HL-60/S4 treated with retinoic acid at 250 ng/mL for 4 days and 3 days (cell line): ENCODE data around the gene GCFC2.
"Not testable (repeated sequence)": the region's sequence is repeated elsewhere in the genome, so short reads cannot be mapped to it uniquely, and the experiment has no call there.

Source experiments
- in situ Hi-C: fragments of 300-500 bp; cut with MboI; formaldehyde crosslinking; loops from 2 replicates; pipeline ENCODE4 v1.7.0; 2022; ENCODE audit warnings: low sequenced_read_pairs

GCFC2 gene

GRCh38 chr2:75683430-75683829 is 27.3 kb downstream of the GCFC2 start:
- in situ Hi-C loops, result not testable (repeated sequence)

DNA sequence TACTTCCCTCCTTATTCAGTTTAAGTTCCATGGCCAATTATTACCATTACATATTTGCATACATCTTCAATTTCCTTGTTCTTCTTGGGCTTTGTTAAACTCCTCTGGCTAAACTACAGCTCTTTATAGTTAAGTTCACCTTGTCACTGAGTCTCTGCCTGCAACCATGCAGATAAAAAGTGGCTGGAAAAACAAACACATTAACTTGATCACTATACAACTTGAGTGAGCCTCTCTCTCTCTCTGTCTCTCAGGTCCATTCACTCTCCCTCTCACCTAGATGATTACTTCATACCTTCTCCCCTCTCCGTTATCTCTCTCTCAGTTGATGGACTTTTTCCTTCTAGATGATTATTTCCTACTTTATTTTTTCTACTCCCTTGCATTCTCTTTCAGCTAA is 30.3 kb downstream of the GCFC2 start:
- in situ Hi-C loops, result no loop called here

DNA sequence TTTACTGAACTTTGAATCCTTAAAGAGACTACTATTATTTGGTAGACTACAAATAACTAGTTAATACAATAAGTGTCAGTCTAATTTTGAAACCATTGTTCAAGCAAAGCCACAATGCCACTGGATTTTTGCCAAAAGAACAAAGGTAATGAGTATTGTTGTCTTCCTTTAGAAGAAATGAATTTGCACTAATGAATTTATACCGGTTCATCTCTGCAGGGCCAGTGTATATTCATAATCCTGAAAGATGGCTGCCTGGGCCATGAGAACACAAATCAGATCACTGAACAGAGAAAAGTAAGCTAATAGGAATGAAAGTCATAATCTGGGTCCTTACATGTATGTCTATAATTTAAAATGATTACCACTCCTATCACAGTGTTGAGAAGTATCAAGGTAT is 31.2 kb downstream of the GCFC2 start:
- in situ Hi-C loops, result no loop called here

DNA sequence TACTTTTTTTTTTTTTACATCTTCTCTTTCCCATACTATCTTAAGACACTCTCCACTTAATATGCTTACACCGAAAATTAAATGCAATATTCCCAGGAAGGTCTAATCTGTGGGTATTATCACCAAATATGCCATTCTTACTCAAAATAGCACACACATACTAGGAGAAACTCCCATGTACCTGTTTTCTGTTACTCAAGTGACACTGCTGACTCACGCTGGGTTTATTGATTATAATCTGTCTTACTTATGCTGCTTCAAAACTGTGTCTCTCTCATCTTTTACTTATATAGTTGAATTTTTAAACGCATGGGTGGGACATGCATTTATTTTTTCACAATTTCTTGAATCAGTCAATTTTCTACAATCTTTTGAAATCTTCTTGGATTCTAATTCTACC is 34.3 kb downstream of the GCFC2 start:
- in situ Hi-C loops, result no loop called here

DNA sequence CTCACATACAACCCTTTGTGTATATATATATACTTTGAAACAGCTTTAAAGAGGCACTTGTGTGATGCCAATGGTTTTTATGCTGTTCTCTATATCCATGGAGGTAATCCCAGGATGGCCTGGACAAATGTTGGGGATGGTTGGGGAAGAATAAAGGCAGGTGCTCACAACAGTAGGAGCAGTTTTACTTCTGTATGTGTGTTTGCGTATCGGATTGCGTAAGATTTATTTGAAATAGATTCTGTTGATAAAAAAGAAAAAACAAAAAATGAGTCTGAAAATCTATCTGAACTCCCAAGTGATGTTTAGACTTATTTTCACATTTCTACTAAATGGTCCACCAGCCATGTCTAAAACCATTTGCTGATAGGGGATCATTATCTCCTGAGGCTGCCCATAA is 34.8 kb downstream of the GCFC2 start:
- in situ Hi-C loops, result no loop called here

DNA sequence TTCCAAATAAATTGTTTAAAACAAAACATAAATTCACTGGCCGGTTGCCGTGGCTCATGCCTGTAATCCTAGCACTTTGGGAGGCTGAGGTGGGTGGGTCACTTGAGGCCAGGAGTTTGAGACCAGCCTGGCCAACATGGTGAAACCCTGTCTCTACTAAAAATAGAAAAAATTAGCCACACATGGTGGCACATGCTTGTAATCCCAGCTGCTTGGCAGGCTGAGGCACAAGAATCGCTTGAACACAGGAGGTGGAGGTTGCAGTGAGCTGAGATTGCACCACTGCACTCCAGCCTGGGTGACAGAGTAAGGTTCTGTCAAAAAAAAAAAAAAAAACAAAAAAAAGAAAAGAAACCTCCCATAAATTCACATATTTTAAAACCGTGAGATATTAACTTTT is 35.3 kb downstream of the GCFC2 start:
- in situ Hi-C loops, result not testable (repeated sequence)

- in situ Hi-C loops, result no loop called here
These were observed 42.8 kb downstream of the GCFC2 start for GRCh38 chr2:75667884-75668283.

DNA sequence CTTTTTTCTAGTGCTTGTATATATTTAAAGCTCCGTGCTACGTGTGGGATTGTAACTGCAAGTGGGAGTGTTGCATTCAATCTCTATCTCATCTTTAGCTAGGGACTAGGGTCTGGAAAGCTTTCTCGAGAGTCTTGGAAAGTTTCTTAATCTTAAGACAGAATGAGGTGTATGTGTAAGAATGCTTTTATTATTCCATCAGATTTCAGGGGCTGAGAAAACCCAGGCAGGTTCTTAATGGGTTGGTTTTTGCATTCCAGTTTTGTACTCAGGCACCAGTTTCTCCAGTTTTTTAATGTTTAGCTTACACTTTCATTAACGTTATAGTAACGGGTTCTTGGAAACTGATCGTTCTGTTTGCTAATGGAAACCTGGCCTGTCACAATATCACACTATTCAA is 43.8 kb downstream of the GCFC2 start:
- in situ Hi-C loops, result no loop called here

DNA sequence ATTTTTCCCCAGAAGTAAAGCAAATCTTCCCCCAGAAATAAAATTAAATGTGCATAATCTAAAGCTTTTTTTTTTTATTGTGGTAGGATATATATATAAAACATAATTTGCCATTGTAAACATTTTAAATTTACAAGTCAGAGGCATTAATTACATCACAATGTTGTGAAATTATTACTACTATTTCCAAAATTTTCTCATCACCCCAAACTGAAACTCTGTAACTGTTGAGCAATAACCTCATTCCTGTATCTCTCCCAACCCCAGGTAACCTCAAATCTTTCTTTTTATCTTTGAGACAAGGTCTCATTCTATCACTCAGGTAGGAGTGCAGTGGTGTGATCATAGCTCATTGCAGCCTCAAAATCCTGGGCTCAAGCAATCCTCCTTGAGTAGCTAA is 52.9 kb downstream of the GCFC2 start:
- in situ Hi-C loops, result no loop called here

- in situ Hi-C loops, result no loop called here
These were observed 54.2 kb downstream of the GCFC2 start for GRCh38 chr2:75656563-75656962.

DNA sequence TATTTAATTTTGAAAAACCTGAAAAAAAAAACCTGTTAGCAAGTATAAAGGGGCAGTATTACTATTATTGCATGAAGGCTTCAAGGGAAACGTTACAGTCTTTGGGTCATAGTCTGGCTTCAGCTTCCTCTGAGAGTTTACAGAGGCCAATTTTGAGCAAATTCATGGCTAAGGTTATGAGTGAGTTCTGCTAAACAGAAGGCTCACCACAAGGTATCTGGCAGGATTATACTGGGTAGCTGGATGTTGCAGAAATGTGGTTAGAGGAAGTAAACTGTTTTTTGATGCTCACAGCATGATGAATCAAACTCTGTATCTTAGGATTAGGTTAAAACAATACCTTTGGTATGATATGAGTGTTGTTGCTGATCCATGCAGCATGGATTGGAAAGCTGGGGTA is 54.9 kb downstream of the GCFC2 start:
- in situ Hi-C loops, result no loop called here

DNA sequence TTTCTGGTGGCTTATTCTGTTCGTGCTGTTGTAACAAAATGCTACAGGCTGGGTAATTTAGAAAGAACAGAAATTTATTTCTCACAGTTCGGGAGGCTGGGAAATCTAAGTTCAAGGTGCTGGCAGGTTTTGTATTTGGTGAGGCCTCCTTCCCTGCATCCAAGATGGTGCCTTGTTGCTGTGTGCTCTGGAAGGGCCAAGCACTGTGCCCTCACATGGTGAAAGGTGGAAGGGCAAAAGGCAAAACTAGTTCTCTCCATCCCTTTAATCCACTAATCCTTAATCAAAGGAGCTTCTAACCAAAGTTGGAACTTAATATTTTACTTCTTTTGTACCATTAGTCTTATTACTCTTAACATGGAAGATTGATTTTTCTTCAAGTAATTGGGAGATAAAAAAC is 56.7 kb downstream of the GCFC2 start:
- in situ Hi-C loops, result no loop called here

DNA sequence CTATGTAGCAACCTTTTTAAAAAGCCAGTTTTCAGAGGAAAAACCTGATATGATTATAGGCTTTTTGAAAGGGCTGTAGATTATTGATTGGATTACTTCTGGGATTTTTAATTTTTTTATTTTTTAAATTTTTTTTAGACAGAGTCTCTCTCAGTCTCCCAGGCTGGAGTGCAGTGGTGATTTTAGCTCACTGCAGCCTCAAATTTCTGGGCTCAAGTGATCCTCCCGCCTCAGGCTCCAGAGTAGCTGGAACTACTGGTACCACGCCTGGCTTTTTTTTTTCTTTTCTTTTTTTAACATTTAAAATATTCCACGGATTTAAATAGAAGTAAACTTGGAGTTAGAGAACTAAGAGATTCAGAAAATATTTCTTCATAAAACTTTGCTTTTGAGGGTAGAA is 62.9 kb downstream of the GCFC2 start:
- in situ Hi-C loops, result no loop called here

GRCh38 chr2:75646583-75647425 is 63.9 kb downstream of the GCFC2 start, which contains the start of gene MRPL19:
MRPL19 (plus strand) TSS chr2:75646783; CDS start chr2:75646808, 25 bp downstream.
- in situ Hi-C loops, result no loop called here

DNA sequence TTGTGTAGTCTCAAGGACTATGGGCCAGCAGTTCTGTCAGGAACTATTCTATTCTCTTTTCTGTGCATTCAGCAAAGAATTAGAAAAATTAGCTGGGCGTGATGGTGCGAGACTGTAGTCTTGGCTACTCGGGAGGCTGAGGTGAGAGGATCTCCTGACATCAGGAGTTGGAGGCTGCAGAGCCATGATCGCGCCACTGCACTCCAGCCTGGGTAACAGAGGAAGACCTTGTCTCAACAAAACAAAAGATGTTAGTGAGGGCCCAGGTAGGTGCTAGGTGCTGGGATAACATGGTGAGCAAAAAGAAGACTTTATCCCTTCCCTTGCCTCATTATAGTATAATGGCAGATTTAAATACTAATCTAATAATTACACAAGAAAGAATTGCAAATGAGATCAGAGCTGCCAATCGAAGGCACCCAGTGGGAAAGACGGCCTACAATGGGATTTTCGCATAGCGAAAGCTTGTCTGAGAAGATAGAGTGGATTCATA is 64.6 kb downstream of the GCFC2 start:
- in situ Hi-C loops, result no loop called here

- in situ Hi-C loops, result no loop called here
These were observed 65.1 kb downstream of the GCFC2 start for GRCh38 chr2:75645643-75646042.

- in situ Hi-C loops, result no loop called here
These were observed 66.7 kb downstream of the GCFC2 start for GRCh38 chr2:75643980-75644379.

- in situ Hi-C loops, result no loop called here
These were observed 69.1 kb downstream of the GCFC2 start for GRCh38 chr2:75641587-75641986.

DNA sequence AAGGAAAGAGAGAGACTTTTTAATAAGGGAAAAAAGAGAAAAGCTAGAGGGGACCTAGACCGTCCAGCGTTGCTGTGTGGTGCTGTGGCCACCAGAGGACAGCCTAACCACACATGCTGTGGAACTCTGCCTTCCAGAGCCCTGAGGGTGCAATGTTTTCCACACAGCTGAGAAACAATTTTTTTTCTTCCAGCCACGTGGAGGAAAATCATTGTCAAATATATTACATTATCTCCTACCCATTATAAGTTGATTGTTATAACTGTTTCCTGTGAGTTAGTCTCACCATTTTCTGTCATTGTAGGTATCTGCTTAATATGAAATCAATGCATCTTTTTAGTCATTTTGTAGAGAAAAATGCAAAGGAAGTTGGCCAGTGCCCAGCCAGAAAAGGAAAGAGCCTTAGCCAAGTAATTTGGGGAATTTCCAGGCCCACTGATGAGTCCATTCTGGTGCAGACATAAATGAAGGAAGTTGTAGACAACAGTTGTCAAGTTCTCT is 70.0 kb downstream of the GCFC2 start:
- in situ Hi-C loops, result no loop called here

- in situ Hi-C loops, result no loop called here
These were observed 73.1 kb downstream of the GCFC2 start for GRCh38 chr2:75637568-75637967.

DNA sequence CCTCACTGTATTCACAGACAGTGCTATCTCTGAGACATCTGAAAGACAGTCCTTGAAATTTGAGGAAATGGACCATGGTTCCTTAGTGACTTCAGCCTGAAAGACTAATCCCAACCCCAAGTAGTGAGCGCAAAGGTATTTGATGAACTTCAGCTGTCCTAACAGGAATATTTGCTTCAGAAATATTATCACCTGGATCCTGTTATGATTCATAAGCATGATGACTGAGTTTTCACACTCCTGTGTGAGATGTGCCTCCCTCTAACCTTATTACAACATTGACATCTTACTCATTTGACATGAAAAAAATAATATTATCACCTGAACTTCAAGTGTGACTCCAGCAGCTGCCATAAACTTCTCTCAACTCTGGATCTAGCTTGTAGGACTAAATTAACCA is 75.8 kb downstream of the GCFC2 start:
- in situ Hi-C loops, result no loop called here

DNA sequence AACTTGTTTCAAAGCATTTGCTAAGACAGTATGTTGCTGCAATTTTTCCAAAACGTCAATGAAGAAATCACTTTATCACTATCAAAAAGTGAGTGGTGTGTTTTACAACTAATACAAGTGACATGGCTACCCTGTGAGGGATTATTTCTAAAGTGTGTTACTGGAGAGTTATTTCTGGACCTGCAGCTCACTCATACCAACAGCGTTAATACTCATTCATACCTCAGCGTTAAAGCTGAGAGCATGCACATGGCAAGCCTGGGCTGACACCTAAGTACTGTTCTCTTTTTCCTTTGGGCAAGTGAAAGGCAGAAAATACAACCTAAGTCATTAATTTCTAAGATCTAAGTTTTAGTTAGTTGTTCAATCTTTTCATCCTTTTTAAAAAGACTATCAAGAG is 77.1 kb downstream of the GCFC2 start:
- in situ Hi-C loops, result no loop called here

DNA sequence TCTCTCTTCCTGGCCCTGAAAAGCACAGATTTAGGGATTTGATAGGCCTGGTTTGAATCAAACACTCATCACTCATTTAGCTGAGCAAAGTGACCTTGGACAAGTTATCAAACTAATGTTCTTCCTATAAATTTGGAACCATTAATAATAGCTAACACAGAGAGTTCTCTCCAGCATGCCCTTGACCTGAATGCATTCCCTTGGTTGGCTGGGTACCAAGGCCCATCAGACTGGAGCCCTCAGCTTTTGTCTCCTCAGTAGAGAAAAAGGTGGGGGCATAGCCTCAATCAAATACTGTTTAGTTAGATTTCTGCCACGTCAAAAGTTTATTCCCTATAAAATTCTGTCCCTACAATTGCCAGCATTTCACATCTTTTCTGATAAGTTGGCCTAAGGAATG is 77.9 kb downstream of the GCFC2 start:
- in situ Hi-C loops, result no loop called here
